Measurements from ENCODE around the gene FGGY. TPM values are rescaled to one million over a fixed set of nuclear protein-coding genes. Genes with fewer than 3 reads are reported as not detected.

FGGY gene
- total RNA-seq, 1 experiment from 2014 or later: 12.0 TPM

GRCh38 chr1:59690171-59690930, 393.5 kb downstream of the FGGY start:
- no peak for DNase-seq (ENCODE audit: low spot score)
- POLR2A ChIA-PET: no interaction called here
- H3K36me3 Mint-ChIP-seq: no peaks in the 10 kb centered on the region
- H3K4me3 Mint-ChIP-seq: no peak overlapping the region
- H3K4me1 Mint-ChIP-seq: peaks cover 19% of the 10 kb centered on the region
- no peaks in the 10 kb centered on the region for H3K27me3 Mint-ChIP-seq (ENCODE audit: low read depth)
- CTCF ChIA-PET: no interaction called here
- TF ChIP-seq NFE2L1 (CRISPR knock-in tag; IDR thresholded peaks at IDR 0.05): no peak
- no peak for TF ChIP-seq ERG (CRISPR knock-in tag; IDR thresholded peaks at IDR 0.05)
- no peak for TF ChIP-seq TEAD4 (CRISPR knock-in tag; IDR thresholded peaks at IDR 0.05)
- TF ChIP-seq ZNF138 (CRISPR knock-in tag; conservative IDR thresholded peaks at IDR 0.05): no peak
- no peak for TF ChIP-seq SOX15 (CRISPR knock-in tag; IDR thresholded peaks at IDR 0.05)
- no peak for TF ChIP-seq ARID4B (CRISPR knock-in tag; IDR thresholded peaks at IDR 0.05; ENCODE audit: borderline replicate concordance)
- TF ChIP-seq MAX (CRISPR knock-in tag; IDR thresholded peaks at IDR 0.05): no peak
- TF ChIP-seq ETV6 (CRISPR knock-in tag; IDR thresholded peaks at IDR 0.05): no peak
- no peak for TF ChIP-seq TP53 (CRISPR knock-in tag; IDR thresholded peaks at IDR 0.05)
- TF ChIP-seq JAZF1 (CRISPR knock-in tag; IDR thresholded peaks at IDR 0.05): no peak
- TF ChIP-seq KAT7 (CRISPR knock-in tag; IDR thresholded peaks at IDR 0.05; ENCODE audit: borderline replicate concordance): no peak
- no peak for TF ChIP-seq ZNF425 (CRISPR knock-in tag; conservative IDR thresholded peaks at IDR 0.05)
- TF ChIP-seq GTF2I (CRISPR knock-in tag; conservative IDR thresholded peaks at IDR 0.05): no peak
- no peak for ATAC-seq
- H3K9me3 Mint-ChIP-seq: peaks cover 4% of the 10 kb centered on the region
- H3K27ac Mint-ChIP-seq: no peak overlapping the region

GRCh38 chr1:59691261-59691660, 394.4 kb downstream of the FGGY start:
- DNase-seq (ENCODE audit: low spot score) (no peak), ATAC-seq (no peak)
- Mint-ChIP-seq H3K9me3 (peaks cover 4% of the 10 kb centered on the region), H3K36me3 (no peaks in the 10 kb centered on the region), H3K27me3 (ENCODE audit: low read depth) (no peaks in the 10 kb centered on the region), H3K4me1 (peaks cover 13% of the 10 kb centered on the region), H3K27ac (no peak overlapping the region), H3K4me3 (no peak overlapping the region)
- CTCF ChIA-PET: no interaction called here
- POLR2A ChIA-PET: no interaction called here
- TF ChIP-seq FOXK1 (CRISPR knock-in tag; IDR thresholded peaks at IDR 0.05): no peak
- TF ChIP-seq GRHL2 (CRISPR knock-in tag; IDR thresholded peaks at IDR 0.05; ENCODE audit: insufficient replicate concordance, severe bottlenecking): no peak
- no peak for TF ChIP-seq ETV6 (CRISPR knock-in tag; IDR thresholded peaks at IDR 0.05)
- no peak for TF ChIP-seq JUN (CRISPR knock-in tag; IDR thresholded peaks at IDR 0.05)
- TF ChIP-seq NR3C1 (CRISPR knock-in tag; conservative IDR thresholded peaks at IDR 0.05; ENCODE audit: low read depth): no peak
- TF ChIP-seq ESRRA (CRISPR knock-in tag; IDR thresholded peaks at IDR 0.05; ENCODE audit: borderline replicate concordance): no peak
- no peak for TF ChIP-seq TP53 (CRISPR knock-in tag; IDR thresholded peaks at IDR 0.05)
- TF ChIP-seq ZNF512 (CRISPR knock-in tag; IDR thresholded peaks at IDR 0.05; ENCODE audit: borderline replicate concordance): no peak
- TF ChIP-seq ZNF219 (CRISPR knock-in tag; IDR thresholded peaks at IDR 0.05; ENCODE audit: borderline replicate concordance): no peak
- no peak for TF ChIP-seq FOXP1 (CRISPR knock-in tag; IDR thresholded peaks at IDR 0.05; ENCODE audit: borderline replicate concordance)
- TF ChIP-seq CREB1 (CRISPR knock-in tag; IDR thresholded peaks at IDR 0.05): no peak

Measured in WTC11 (cell line).